OCI-LY1 (cell line): Measurements from ENCODE around the gene ZFPM1.

Source experiments
- H2AFZ ChIP-seq: fragments of 200-600 bp; sonication (generic), shearing (Covaris generic); 2 replicates; pipeline ENCODE4 v1.6.0; 2014; ENCODE audit warnings: antibody characterized with exemption, mild to moderate bottlenecking, low read length
- H3F3A ChIP-seq: fragments of 200-600 bp; sonication (generic), shearing (Covaris generic); 2 replicates; pipeline ENCODE4 v1.6.0; 2014; ENCODE audit warnings: mild to moderate bottlenecking, antibody characterized with exemption, low read length, moderate library complexity; ENCODE audit not compliant: insufficient read depth
- H3K27ac ChIP-seq: fragments of 200-600 bp; sonication (generic); 2 replicates; pipeline ENCODE4 v1.5.1; 2014; ENCODE audit warnings: low read length, mixed run types, mild to moderate bottlenecking, low read depth; ENCODE audit not compliant: poor library complexity, severe bottlenecking
- H3K27me3 ChIP-seq: fragments of 200-600 bp; sonication (generic); 2 replicates; pipeline ENCODE4 v1.6.0; 2014; ENCODE audit warnings: antibody characterized with exemption, mild to moderate bottlenecking, low read length, moderate library complexity; ENCODE audit not compliant: insufficient read depth
- H3K36me3 ChIP-seq: fragments of 200-600 bp; sonication (generic); 2 replicates; pipeline ENCODE4 v1.6.1; 2014; ENCODE audit warnings: mild to moderate bottlenecking, antibody characterized with exemption, low read length, moderate library complexity, mixed read lengths; ENCODE audit not compliant: insufficient read depth
- H3K4me1 ChIP-seq: fragments of 200-600 bp; sonication (generic); 2 replicates; pipeline ENCODE4 v1.5.1; 2014; ENCODE audit warnings: mild to moderate bottlenecking, low read length, moderate library complexity; ENCODE audit not compliant: insufficient read depth, severe bottlenecking
- H3K4me2 ChIP-seq: fragments of 200-600 bp; sonication (generic), shearing (Covaris generic); 2 replicates; pipeline ENCODE4 v1.6.1; 2014; ENCODE audit warnings: low read length
- H3K4me3 ChIP-seq: fragments of 200-600 bp; sonication (generic); 2 replicates; pipeline ENCODE4 v1.5.1; 2014; ENCODE audit warnings: low read length, low read depth, mild to moderate bottlenecking, mixed read lengths; ENCODE audit not compliant: poor library complexity, severe bottlenecking
- H3K79me2 ChIP-seq: fragments of 200-600 bp; shearing (Covaris generic); 2 replicates; pipeline ENCODE4 v1.6.1; 2016; ENCODE audit warnings: mixed run types, low read length, mixed read lengths; ENCODE audit not compliant: insufficient read depth
- H3K9ac ChIP-seq: fragments of 200-600 bp; sonication (generic), shearing (Covaris generic); 2 replicates; pipeline ENCODE4 v1.6.1; 2014; ENCODE audit warnings: mild to moderate bottlenecking, low read length, mixed read lengths
- H3K9me2 ChIP-seq: fragments of 200-600 bp; sonication (generic), shearing (Covaris generic); 2 replicates; pipeline ENCODE4 v1.6.1; 2014; ENCODE audit warnings: low read depth, mild to moderate bottlenecking, low read length, mixed read lengths
- H3K9me3 ChIP-seq: fragments of 200-600 bp; shearing (Covaris generic); 2 replicates; pipeline ENCODE4 v1.6.1; 2014; ENCODE audit warnings: low read length, mixed read lengths
- H4K20me1 ChIP-seq: fragments of 200-600 bp; sonication (generic), shearing (Covaris generic); 2 replicates; pipeline ENCODE4 v1.6.0; 2016; ENCODE audit warnings: mild to moderate bottlenecking, low read length; ENCODE audit not compliant: insufficient read depth
- EZH2 ChIP-seq: fragments of 200-600 bp; sonication (generic), shearing (Covaris generic); IDR thresholded peaks from 2 replicates; pipeline ENCODE4 v1.8.0; 2017; ENCODE audit warnings: borderline replicate concordance, mixed run types, mild to moderate bottlenecking, antibody characterized with exemption, low read length, moderate library complexity, mixed read lengths
- TF ChIP-seq, protein P1 (sequence below): fragments of 200-600 bp; sonication (generic), shearing (Covaris generic); IDR thresholded peaks from 2 replicates; pipeline ENCODE4 v1.5.1; 2017; ENCODE audit warnings: mild to moderate bottlenecking, antibody characterized with exemption, low read length, moderate library complexity, mixed read lengths

The ZFPM1 gene

DNA sequence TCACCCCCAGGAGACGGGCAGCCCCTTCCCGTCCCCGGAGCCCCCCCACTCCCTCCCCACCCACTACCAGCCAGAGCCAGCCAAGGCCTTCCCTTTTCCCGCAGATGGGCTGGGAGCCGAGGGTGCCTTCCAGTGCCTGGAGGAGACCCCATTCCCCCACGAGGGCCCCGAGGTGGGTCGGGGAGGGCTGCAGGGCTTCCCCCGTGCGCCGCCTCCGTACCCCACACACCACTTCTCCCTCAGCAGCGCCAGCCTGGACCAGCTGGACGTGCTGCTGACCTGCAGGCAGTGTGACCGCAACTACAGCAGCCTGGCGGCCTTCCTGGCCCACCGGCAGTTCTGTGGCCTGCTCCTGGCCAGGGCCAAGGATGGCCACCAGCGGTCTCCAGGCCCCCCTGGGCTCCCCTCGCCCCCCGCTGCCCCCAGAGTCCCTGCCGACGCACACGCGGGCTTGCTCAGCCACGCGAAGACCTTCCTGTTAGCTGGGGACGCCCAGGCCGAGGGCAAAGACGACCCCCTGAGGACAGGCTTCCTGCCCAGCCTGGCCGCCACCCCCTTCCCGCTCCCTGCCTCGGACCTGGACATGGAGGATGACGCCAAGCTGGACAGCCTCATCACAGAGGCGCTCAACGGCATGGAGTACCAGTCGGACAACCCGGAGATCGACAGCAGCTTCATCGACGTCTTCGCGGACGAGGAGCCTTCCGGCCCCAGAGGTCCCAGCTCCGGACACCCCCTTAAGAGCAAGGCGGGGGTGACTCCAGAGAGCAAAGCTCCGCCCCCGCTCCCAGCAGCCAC lies 23.5 kb upstream of the ZFPM1 start:
- Histone ChIP-seq H3K36me3 (no peaks in the 10 kb centered on the region), H2AFZ (no peak overlapping the region), H3K27ac (no peak overlapping the region), H3K27me3 (peaks cover 11% of the 10 kb centered on the region; the same call in 1 of the 2 replicates), H3F3A (no peaks in the 10 kb centered on the region), H3K9ac (no peak overlapping the region), H3K9me2 (no peaks in the 10 kb centered on the region), H4K20me1 (no peaks in the 10 kb centered on the region), H3K4me3 (no peak overlapping the region), H3K79me2 (no peaks in the 10 kb centered on the region), H3K4me2 (no peak overlapping the region), H3K9me3 (no peaks in the 10 kb centered on the region), H3K4me1 (no peaks in the 10 kb centered on the region)
- no peak for TF ChIP-seq EZH2
- TF ChIP-seq, protein P1, sequence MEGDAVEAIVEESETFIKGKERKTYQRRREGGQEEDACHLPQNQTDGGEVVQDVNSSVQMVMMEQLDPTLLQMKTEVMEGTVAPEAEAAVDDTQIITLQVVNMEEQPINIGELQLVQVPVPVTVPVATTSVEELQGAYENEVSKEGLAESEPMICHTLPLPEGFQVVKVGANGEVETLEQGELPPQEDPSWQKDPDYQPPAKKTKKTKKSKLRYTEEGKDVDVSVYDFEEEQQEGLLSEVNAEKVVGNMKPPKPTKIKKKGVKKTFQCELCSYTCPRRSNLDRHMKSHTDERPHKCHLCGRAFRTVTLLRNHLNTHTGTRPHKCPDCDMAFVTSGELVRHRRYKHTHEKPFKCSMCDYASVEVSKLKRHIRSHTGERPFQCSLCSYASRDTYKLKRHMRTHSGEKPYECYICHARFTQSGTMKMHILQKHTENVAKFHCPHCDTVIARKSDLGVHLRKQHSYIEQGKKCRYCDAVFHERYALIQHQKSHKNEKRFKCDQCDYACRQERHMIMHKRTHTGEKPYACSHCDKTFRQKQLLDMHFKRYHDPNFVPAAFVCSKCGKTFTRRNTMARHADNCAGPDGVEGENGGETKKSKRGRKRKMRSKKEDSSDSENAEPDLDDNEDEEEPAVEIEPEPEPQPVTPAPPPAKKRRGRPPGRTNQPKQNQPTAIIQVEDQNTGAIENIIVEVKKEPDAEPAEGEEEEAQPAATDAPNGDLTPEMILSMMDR: no peak

DNA sequence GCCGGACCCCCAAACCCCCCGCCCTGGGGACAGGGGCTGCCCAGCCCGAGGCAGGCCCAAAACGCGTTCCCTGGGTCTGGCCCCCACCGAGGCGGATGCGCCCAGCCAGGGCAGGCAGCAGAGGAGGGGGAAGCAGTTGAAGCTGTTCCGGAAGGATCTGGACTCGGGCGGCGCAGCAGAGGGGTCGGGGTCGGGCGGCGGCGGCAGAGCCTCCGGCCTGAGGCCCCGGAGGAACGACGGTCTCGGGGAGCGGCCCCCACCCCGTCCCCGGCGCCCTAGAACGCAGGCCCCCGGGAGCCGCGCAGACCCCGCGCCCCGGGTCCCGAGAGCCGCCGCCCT lies 22.9 kb upstream of the ZFPM1 start:
- H3K9ac ChIP-seq: no peak overlapping the region
- H2AFZ ChIP-seq: no peak overlapping the region
- no peaks in the 10 kb centered on the region for H3F3A ChIP-seq
- no peak for TF ChIP-seq EZH2
- TF ChIP-seq, protein P1: no peak
- no peak overlapping the region for H3K27ac ChIP-seq
- no peaks in the 10 kb centered on the region for H3K9me3 ChIP-seq
- peaks cover 10% of the 10 kb centered on the region; the same call in 1 of the 2 replicates for H3K27me3 ChIP-seq
- no peaks in the 10 kb centered on the region for H4K20me1 ChIP-seq
- H3K4me2 ChIP-seq: no peak overlapping the region
- no peaks in the 10 kb centered on the region for H3K9me2 ChIP-seq
- no peaks in the 10 kb centered on the region for H3K4me1 ChIP-seq
- H3K79me2 ChIP-seq: no peaks in the 10 kb centered on the region
- H3K36me3 ChIP-seq: no peaks in the 10 kb centered on the region
- H3K4me3 ChIP-seq: no peak overlapping the region

DNA sequence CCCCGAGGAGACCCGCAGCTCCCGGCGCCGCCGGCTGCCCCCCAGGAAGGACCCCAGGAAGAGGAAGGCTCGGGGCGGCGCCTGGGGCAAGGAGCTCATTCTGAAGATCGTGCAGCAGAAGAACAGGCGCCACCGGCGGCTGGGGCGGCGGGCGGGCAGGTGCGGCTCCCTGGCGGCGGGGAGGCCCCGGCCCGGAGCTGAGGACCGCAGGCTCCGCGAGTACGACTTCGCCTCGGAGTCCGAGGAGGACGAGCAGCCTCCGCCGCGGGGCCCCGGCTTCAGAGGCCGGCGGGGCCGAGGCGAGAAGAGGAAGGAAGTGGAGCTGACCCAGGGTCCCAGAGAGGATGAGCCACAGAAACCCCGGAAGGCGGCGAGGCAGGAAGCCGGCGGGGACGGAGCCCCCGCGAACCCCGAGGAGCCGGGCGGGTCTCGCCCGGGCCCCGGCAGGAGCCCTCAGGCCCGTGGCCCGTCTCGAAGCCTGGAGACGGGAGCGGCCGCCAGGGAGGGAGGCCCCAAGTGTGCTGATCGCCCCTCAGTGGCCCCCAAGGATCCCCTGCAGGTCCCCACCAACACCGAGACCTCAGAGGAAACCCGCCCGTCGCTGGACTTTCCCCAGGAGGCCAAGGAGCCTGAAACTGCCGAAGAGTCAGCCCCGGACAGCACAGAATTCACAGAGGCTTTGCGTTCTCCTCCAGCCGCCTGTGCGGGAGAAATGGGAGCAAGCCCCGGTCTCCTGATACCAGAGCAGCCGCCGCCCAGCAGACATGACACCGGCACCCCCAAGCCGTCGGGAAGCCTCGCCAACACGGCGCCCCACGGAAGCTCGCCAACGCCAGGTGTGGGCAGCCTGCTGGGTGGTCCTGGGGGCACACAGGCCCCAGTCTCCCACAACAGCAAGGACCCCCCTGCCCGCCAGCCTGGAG lies 22.3 kb upstream of the ZFPM1 start:
- Histone ChIP-seq H3K9me2 (no peaks in the 10 kb centered on the region), H4K20me1 (no peaks in the 10 kb centered on the region), H3K4me1 (no peaks in the 10 kb centered on the region), H3K4me2 (no peak overlapping the region), H3K9me3 (no peaks in the 10 kb centered on the region), H3K9ac (no peak overlapping the region), H3K27me3 (0 out of 2 replicates have a peak, but pooled peaks cover 4% of the 10 kb centered on the region), H3K27ac (no peak overlapping the region), H3K36me3 (no peaks in the 10 kb centered on the region), H3K79me2 (no peaks in the 10 kb centered on the region), H2AFZ (no peak overlapping the region), H3F3A (no peaks in the 10 kb centered on the region), H3K4me3 (no peak overlapping the region)
- no peak for TF ChIP-seq EZH2
- TF ChIP-seq, protein P1: no peak
